Measurements from ENCODE around the gene LPO. TPM values are rescaled to one million over a fixed set of nuclear protein-coding genes. Genes with fewer than 3 reads are reported as not detected.

The LPO gene
- polyA plus RNA-seq, 1 donor from 2014 or later: not detected

GRCh38 chr17:58246781-58247180 is 8.4 kb downstream of the LPO start:
- Histone ChIP-seq H3K79me2 (replicated peaks; ENCODE audit: insufficient read depth, low read length) (no peaks in the 10 kb centered on the region), H2AFZ (ENCODE audit: low read depth, low read length) (no peak overlapping the region), H3K4me3 (ENCODE audit: low read length) (no peak overlapping the region), H3F3A (ENCODE audit: insufficient read depth, low read length, poor library complexity, severe bottlenecking) (no peaks in the 10 kb centered on the region), H3K9me3 (ENCODE audit: low read length) (no peaks in the 10 kb centered on the region), H3K27me3 (ENCODE audit: insufficient read depth, low read depth, low read length) (peaks cover 26% of the 10 kb centered on the region), H3K9me2 (ENCODE audit: insufficient read depth, low read length) (no peaks in the 10 kb centered on the region), H3K9ac (ENCODE audit: low read length) (no peak overlapping the region), H3K27ac (ENCODE audit: low read length) (no peak overlapping the region), H3K4me2 (ENCODE audit: low read length) (no peak overlapping the region), H3K36me3 (ENCODE audit: insufficient read depth, low read length) (no peaks in the 10 kb centered on the region), H4K20me1 (ENCODE audit: insufficient read depth) (no peaks in the 10 kb centered on the region)
- TF ChIP-seq SMC3 (conservative IDR thresholded peaks at IDR 0.05; ENCODE audit: poor library complexity): no peak
- no peak for TF ChIP-seq POLR2AphosphoS5 (IDR thresholded peaks at IDR 0.05)
- TF ChIP-seq RAD21 (conservative IDR thresholded peaks at IDR 0.05): no peak
- TF ChIP-seq CTCF (IDR thresholded peaks at IDR 0.05; ENCODE audit: poor library complexity, severe bottlenecking): no peak
- no peak for TF ChIP-seq TAF1 (IDR thresholded peaks at IDR 0.05; ENCODE audit: low read depth)
- TF ChIP-seq REST (IDR thresholded peaks at IDR 0.05; ENCODE audit: borderline replicate concordance): no peak
- no peak for TF ChIP-seq EZH2 (IDR thresholded peaks at IDR 0.05; ENCODE audit: borderline replicate concordance, insufficient read depth, low read length, poor library complexity, severe bottlenecking)
- TF ChIP-seq EP300 (conservative IDR thresholded peaks at IDR 0.05; ENCODE audit: poor library complexity, severe bottlenecking): no peak
- TF ChIP-seq MXI1 (conservative IDR thresholded peaks at IDR 0.05; ENCODE audit: poor library complexity, severe bottlenecking): no peak

- Histone ChIP-seq H3K9ac (ENCODE audit: low read length) (no peak overlapping the region), H3K9me3 (ENCODE audit: low read length) (no peaks in the 10 kb centered on the region), H3K4me3 (ENCODE audit: low read length) (no peak overlapping the region), H3K27ac (ENCODE audit: low read length) (no peak overlapping the region), H3F3A (ENCODE audit: insufficient read depth, low read length, poor library complexity, severe bottlenecking) (no peaks in the 10 kb centered on the region), H4K20me1 (ENCODE audit: insufficient read depth) (no peaks in the 10 kb centered on the region), H3K4me2 (ENCODE audit: low read length) (no peak overlapping the region), H3K79me2 (replicated peaks; ENCODE audit: insufficient read depth, low read length) (no peaks in the 10 kb centered on the region), H2AFZ (ENCODE audit: low read depth, low read length) (no peak overlapping the region), H3K36me3 (ENCODE audit: insufficient read depth, low read length) (no peaks in the 10 kb centered on the region), H3K27me3 (ENCODE audit: insufficient read depth, low read depth, low read length) (peaks cover 31% of the 10 kb centered on the region), H3K9me2 (ENCODE audit: insufficient read depth, low read length) (no peaks in the 10 kb centered on the region)
- TF ChIP-seq MXI1 (conservative IDR thresholded peaks at IDR 0.05; ENCODE audit: poor library complexity, severe bottlenecking) (no peak), EZH2 (IDR thresholded peaks at IDR 0.05; ENCODE audit: borderline replicate concordance, insufficient read depth, low read length, poor library complexity, severe bottlenecking) (no peak), SMC3 (conservative IDR thresholded peaks at IDR 0.05; ENCODE audit: poor library complexity) (no peak), POLR2AphosphoS5 (IDR thresholded peaks at IDR 0.05) (no peak), REST (IDR thresholded peaks at IDR 0.05; ENCODE audit: borderline replicate concordance) (no peak), CTCF (IDR thresholded peaks at IDR 0.05; ENCODE audit: poor library complexity, severe bottlenecking) (no peak), TAF1 (IDR thresholded peaks at IDR 0.05; ENCODE audit: low read depth) (no peak), EP300 (conservative IDR thresholded peaks at IDR 0.05; ENCODE audit: poor library complexity, severe bottlenecking) (no peak)
Observed at GRCh38 chr17:58247511-58248363, 9.4 kb downstream of the LPO start.
